Endothelial cell (in vitro differentiated cells): ENCODE measurements around the gene TRAPPC10. TPM values are rescaled to one million over a fixed set of nuclear protein-coding genes. Genes with fewer than 3 reads are reported as not detected.

Experiments used
- DNase-seq: peaks from one replicate; pipeline ENCODE4 v3.0.0; 2021; ENCODE audit warnings: low spot score
- H3K27ac Mint-ChIP-seq: one replicate; pipeline ENCODE4 v1.8.0; 2021; ENCODE audit warnings: mixed read lengths, inconsistent platforms; ENCODE audit not compliant: unreplicated experiment
- H3K27me3 Mint-ChIP-seq: one replicate; pipeline ENCODE4 v1.8.0; 2021; ENCODE audit warnings: mild to moderate bottlenecking, moderate library complexity, mixed read lengths, inconsistent platforms; ENCODE audit not compliant: unreplicated experiment
- H3K36me3 Mint-ChIP-seq: one replicate; pipeline ENCODE4 v1.8.0; 2021; ENCODE audit warnings: mild to moderate bottlenecking, low read depth, mixed read lengths, inconsistent platforms; ENCODE audit not compliant: unreplicated experiment
- H3K4me1 Mint-ChIP-seq: one replicate; pipeline ENCODE4 v1.8.0; 2021; ENCODE audit warnings: mild to moderate bottlenecking, mixed read lengths, inconsistent platforms; ENCODE audit not compliant: unreplicated experiment
- H3K4me3 Mint-ChIP-seq: one replicate; pipeline ENCODE4 v1.8.0; 2021; ENCODE audit warnings: mild to moderate bottlenecking, mixed read lengths, inconsistent platforms; ENCODE audit not compliant: unreplicated experiment
- H3K9me3 Mint-ChIP-seq: one replicate; pipeline ENCODE4 v1.8.0; 2021; ENCODE audit warnings: mixed read lengths, inconsistent platforms; ENCODE audit not compliant: unreplicated experiment
- total RNA-seq: library from RNA; stranded (reverse); fragmentation: NEBNext Ultra II Directional; extraction: Animal tissue kit (Norgen Biotek cat#: 25700); gene quantifications from one replicate; pipeline ENCODE4 v1.2.1, GENCODE V29; 2021; ENCODE audit not compliant: unreplicated experiment
- TF ChIP-seq, protein P1 (sequence below): fragments of 200-600 bp; sonication (generic); IDR thresholded peaks from one replicate; pipeline ENCODE4 v1.5.0; 2021; ENCODE audit warnings: antibody characterized with exemption; ENCODE audit not compliant: unreplicated experiment

TRAPPC10 gene
- total RNA-seq, 1 donor from 2014 or later, result 28.4 TPM

DNA sequence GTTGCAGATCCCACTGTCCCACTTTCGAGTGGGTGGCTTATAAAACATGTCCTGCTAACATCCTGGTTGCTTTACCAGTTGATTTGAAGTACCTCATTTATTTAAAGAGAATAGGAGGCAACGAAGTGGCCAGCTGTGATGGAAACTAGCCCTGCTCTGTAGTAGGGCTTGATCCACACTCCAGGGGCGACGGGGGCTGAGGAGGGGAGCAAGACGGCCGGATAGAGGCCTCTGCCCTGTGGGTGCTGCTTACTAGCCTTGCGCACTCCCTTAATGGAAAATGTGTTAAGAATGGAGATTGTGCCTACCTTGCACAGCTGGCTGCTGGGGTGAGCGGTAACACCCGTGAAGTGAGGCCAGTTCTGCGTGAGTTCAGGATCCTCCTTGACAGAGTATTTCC lies 54.0 kb downstream of the TRAPPC10 start:
- H3K4me1 Mint-ChIP-seq, result no peaks in the 10 kb centered on the region
- no peaks in the 10 kb centered on the region for H3K9me3 Mint-ChIP-seq
- no peak overlapping the region for H3K27ac Mint-ChIP-seq
- TF ChIP-seq, protein P1, sequence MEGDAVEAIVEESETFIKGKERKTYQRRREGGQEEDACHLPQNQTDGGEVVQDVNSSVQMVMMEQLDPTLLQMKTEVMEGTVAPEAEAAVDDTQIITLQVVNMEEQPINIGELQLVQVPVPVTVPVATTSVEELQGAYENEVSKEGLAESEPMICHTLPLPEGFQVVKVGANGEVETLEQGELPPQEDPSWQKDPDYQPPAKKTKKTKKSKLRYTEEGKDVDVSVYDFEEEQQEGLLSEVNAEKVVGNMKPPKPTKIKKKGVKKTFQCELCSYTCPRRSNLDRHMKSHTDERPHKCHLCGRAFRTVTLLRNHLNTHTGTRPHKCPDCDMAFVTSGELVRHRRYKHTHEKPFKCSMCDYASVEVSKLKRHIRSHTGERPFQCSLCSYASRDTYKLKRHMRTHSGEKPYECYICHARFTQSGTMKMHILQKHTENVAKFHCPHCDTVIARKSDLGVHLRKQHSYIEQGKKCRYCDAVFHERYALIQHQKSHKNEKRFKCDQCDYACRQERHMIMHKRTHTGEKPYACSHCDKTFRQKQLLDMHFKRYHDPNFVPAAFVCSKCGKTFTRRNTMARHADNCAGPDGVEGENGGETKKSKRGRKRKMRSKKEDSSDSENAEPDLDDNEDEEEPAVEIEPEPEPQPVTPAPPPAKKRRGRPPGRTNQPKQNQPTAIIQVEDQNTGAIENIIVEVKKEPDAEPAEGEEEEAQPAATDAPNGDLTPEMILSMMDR, result no peak
- no peak for DNase-seq
- H3K27me3 Mint-ChIP-seq, result peaks cover 2% of the 10 kb centered on the region
- H3K4me3 Mint-ChIP-seq, result no peak overlapping the region
- H3K36me3 Mint-ChIP-seq, result peaks cover 33% of the 10 kb centered on the region

DNA sequence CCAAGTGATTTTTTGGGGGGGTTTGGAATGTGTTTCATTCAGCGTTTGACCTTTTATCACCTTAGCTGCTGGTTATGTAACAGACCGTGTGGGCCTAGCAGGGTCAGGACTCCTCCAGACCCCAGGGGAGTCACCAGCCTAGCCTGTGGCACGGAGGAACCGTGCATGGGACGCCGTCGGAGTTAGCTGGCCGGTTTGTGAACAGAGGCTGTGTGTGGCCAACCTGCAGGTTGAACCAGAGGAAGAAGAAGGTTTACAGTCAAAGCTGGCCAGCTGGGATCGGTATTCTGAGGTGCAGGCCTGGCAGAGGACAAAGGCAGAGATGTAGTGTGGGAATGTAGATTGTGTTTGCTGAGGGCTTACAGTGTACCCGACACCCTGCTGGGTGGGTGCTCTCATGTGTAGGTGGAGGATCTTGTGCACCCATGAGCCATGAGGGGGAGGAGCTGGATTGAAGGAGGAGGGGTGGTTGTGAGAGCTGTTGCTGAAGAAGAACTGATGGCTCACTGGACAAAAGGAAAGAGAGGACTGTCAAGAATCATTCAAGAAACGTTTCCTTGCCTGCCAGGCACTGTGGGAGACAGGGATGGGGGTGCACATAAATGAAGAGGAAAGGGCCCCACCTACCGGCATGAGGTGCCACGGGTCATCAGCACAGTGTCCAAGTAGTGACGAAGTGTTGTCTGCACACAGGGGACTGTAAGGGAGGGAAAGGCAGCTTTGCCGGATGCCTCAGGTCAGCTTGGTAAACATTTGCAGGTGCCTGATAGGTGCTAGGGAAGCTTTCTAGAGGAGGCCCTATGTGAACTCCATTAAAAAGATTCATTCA lies 55.1 kb downstream of the TRAPPC10 start:
- H3K4me3 Mint-ChIP-seq, result peak overlapping the region; percentile 9
- TF ChIP-seq, protein P1, result no peak
- H3K27ac Mint-ChIP-seq, result no peak overlapping the region
- DNase-seq, result no peak
- peaks cover 4% of the 10 kb centered on the region for H3K27me3 Mint-ChIP-seq
- no peaks in the 10 kb centered on the region for H3K9me3 Mint-ChIP-seq
- no peaks in the 10 kb centered on the region for H3K4me1 Mint-ChIP-seq
- peaks cover 36% of the 10 kb centered on the region for H3K36me3 Mint-ChIP-seq

DNA sequence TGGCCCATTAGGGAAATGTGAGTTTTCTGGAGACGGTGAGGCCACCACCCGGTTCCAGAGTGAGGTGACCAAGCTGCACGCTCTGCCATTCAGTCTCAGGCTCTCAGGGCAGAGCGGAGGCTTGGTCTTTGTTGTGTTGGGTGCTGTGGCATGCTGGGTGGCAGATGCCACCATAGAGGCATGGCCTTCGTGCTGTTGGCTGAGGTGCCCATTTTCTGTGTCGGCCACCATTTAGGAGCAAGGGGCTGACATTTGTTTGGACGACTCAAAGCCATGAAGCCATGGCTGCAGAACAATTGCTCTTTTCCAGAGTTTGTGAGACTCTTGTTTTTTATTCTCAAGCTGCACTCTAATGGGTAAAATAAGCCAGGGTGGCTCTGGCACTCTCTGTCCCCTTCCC lies 58.3 kb downstream of the TRAPPC10 start:
- Mint-ChIP-seq H3K4me1 (no peaks in the 10 kb centered on the region), H3K4me3 (no peak overlapping the region), H3K36me3 (peaks cover 28% of the 10 kb centered on the region), H3K27ac (no peak overlapping the region), H3K9me3 (no peaks in the 10 kb centered on the region), H3K27me3 (peaks cover 4% of the 10 kb centered on the region)
- no peak for DNase-seq
- TF ChIP-seq, protein P1, result no peak

DNA sequence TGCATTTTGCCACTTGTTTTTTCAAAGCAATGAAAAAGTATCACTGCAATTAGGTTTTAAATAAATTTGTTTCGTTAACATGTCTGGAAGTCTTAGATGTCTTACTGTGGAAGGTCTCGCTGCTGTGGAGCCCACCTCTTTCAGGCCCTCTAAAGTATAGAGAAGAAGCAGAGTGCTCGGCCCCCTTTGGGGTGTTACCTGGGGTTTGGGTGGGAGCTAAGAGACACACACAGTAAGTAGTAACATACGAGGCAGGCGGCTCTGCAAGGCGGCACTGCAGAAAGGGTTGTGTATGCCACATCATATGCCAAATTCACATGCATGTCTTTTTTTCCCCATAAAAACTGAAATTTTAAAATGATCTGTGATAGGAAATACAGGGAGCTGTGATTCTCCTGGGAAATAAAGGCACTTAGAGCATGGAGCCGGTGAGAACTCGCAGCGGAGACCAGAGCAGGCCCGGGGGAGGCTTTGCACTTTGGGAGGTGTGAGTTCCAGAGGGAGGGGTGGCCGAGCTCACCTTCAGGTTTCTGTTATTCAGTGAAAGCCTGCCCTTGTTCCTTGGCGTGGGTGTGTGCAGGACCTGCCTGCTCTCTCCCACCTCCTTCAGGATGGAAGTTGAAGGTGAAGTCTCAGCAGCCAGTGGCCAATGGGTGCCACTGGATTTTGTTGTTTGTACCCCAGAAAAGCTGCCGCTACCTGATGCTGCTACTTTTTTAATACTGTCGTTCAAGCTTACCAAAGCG lies 59.4 kb downstream of the TRAPPC10 start:
- DNase-seq, result no peak
- TF ChIP-seq, protein P1, result no peak
- Mint-ChIP-seq H3K27me3 (peaks cover 4% of the 10 kb centered on the region), H3K36me3 (peaks cover 33% of the 10 kb centered on the region), H3K4me3 (no peak overlapping the region), H3K4me1 (no peaks in the 10 kb centered on the region), H3K27ac (no peak overlapping the region), H3K9me3 (no peaks in the 10 kb centered on the region)

DNA sequence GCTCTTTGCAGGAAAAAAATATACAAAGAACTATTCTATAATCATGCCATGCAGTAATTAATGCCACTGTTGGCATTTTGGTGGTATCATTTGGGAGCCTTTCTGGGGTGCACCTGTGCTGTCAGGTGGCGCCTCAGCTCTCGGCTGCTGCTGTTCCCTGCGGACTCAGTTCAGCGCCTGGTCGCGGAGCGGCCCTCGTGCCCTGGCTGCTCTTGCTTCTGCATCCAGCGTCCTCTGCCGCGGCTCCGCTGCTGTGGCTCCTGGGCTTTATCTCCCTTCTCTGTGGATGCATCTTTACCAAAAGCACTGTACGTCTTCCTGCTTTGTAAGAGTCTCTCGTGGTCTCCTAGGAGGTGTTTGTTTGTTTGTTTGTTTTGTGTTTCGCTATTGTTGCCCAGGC lies 60.0 kb downstream of the TRAPPC10 start:
- H3K36me3 Mint-ChIP-seq, result peaks cover 34% of the 10 kb centered on the region
- H3K4me1 Mint-ChIP-seq, result no peaks in the 10 kb centered on the region

More for the DNA sequence above, 60.0 kb downstream of the TRAPPC10 start:
- H3K4me3 Mint-ChIP-seq, result no peak overlapping the region
- H3K27me3 Mint-ChIP-seq, result peaks cover 4% of the 10 kb centered on the region
- no peak for DNase-seq
- H3K27ac Mint-ChIP-seq, result peak overlapping the region; percentile 71
- H3K9me3 Mint-ChIP-seq, result no peaks in the 10 kb centered on the region
- TF ChIP-seq, protein P1, result no peak
